ENCODE data around the gene HSP90AB1. TPM values are rescaled to one million over a fixed set of nuclear protein-coding genes. Genes with fewer than 3 reads are reported as not detected.

Gene HSP90AB1
- total RNA-seq, 1 donor from 2014 or later: 463 TPM

DNA sequence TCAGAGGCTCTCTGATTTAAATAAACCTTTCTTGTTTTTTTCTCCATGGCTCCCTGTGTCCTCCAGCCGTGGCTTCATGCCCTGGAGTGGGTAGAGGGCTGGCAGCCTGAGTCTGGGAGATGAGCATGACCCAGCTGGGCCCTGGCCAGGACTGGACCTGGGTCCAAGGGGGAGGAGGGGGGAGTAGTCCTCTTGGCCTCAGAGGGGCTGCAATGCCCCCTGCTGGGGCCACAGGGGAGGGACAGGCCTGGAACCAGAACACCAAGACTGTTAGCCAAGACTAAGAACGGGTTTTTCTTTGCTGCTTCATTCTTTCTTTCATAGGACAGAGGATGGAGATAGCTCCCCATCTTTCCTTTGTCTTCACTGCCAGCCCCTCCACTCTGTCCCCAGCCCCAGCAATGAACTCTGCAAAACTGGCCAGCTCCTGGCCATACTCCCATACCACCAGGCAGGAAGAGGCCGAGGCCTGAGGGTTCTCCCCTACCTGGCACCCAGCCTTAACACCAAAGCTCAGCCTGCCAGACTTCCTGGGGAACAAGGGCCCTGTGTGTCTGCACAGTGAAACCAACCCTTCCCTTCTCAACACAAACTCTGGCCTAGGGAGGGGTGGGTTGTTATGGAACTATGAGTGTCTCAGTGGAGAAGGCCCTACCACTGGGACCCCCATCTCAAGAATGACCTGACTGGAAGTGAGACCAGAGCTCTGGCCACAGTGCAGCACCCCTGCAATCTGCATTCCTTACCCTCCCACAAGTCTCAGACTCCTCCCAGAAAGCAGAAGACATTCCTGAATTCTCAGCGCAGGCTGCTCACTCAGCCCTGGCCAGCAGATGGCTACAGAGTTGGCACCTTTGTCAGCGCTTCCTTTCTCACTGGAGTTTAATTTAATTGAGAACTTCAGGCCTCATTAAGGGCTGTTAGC is 12.5 kb upstream of the HSP90AB1 start:
- FAIRE-seq: no peak

GRCh38 chr6:44235269-44235668 is 11.6 kb upstream of the HSP90AB1 start:
- FAIRE-seq: no peak
- no peak for DNase-seq (ENCODE audit: low spot score in 2 of 2)

More for the DNA sequence above, 12.5 kb upstream of the HSP90AB1 start:
- DNase-seq (ENCODE audit: low spot score in 2 of 2): peak; percentile 79 to 82

DNA sequence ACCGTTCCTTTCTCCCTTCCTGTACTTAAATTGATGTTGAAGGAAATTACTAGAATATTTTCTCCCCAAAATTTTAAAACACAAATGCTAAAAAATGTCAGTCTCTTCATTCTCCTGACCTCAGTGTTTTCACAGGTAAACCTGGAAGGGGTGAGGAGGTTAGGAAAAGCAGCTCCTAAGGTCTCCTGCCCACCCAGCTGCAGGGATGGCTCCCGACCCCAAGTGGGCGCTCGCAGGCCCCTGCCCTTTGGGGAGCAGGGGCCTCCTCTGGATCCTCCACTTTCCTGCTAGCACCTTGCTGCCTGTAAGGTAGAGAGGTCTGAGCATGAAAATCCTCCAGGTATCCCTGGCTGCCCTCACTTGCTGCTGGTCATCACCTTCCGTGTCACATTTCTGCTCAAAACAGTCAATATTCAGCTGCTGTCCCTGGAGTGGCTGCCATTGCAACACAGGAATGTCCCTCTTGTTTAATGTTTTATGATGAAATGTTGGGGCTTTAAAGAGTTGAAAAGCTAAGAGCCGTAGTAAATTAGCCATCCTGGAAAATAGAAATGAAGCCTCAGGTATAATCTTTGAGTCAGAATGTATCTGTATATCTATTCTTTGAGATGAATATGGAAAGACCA is 10.9 kb upstream of the HSP90AB1 start:
- FAIRE-seq (no peak), DNase-seq (ENCODE audit: low spot score in 2 of 2) (no peak)

DNA sequence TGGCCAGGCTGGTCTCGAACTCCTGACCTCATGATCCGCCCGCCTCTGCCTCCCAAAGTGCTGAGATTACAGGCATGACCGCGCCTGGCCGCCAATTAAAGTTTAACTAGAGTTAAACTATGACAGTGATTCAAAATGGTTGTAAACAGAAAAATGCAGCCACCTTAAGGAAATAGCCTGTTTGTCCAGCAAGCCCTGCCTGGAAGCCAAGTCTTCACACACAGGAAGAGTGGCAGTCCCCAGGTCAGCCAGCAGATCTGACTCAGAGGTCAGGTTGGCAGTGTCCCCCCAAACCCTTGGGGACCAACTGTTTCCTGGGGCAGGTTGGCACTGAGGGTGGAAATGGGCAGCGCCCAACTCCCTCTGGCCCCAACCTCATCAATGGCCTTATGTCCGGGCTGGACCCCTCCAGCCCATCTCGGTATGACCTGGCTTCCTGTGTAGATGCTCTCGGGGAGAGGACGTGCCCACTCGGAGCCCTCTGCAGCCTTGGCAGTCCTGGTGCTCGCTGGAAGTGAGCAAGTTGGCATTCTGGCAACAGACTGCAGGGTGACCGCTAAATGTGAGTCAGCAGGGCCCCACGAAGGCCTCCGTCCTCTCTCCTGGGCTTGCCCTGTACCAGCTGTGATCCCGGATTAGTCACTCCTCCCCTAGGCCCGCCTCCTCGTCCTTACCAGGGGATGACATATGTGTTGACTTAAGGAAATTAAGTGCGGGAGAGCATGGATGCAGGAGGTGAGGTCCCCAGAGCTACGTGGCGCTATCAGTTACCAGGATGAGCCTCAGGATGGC is 9.7 kb upstream of the HSP90AB1 start:
- FAIRE-seq (no peak), DNase-seq (ENCODE audit: low spot score in 2 of 2) (peak; percentile 67 to 86)

- DNase-seq (ENCODE audit: low spot score in 2 of 2): peak; percentile 72 to 78
Measured at GRCh38 chr6:44237813-44238433, 9.0 kb upstream of the HSP90AB1 start.

DNA sequence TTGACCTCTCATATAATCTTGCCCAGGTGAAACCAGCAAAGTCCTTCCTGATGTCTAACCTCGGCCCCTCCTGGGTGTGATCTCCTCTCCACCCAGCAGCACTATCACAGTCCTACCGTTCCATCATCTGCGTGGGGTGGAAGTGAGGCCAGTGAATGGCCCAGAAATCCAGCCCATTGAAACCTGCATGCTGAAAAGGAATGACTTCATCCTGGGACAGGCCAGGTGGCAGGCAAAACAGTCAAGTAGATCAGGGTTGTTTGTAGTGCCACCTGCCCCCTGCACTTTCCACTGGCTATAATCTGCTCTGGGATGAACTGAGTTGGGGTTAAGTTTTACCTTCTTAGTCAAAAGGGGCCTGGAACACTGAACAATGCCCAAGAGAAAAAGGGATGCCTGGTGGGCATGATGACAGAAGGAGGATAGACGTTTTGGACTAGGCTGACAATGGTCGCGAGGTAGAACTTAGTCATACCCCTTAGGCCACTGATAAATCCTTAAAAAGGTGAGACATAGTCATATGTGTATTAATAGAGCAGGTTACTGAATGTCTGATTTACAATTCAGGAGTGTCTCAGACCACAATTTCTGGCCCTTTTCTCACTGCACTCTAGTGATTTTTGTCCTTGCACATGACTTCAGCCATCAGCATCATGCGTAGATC is 8.1 kb upstream of the HSP90AB1 start:
- FAIRE-seq (no peak), DNase-seq (ENCODE audit: low spot score in 2 of 2) (no peak)

More at GRCh38 chr6:44237813-44238433, 9.0 kb upstream of the HSP90AB1 start:
- FAIRE-seq: no peak

- FAIRE-seq (no peak), DNase-seq (ENCODE audit: low spot score in 2 of 2) (no peak)
Measured at GRCh38 chr6:44243345-44243744, 3.6 kb upstream of the HSP90AB1 start.

GRCh38 chr6:44245391-44245911 is 1.4 kb upstream of the HSP90AB1 start:
- no peak for FAIRE-seq
- no peak for DNase-seq (ENCODE audit: low spot score in 2 of 2)

- DNase-seq (ENCODE audit: low spot score in 2 of 2) (peak; percentile 82 to 85), FAIRE-seq (no peak)
Measured at GRCh38 chr6:44245912-44246662, 814 bp upstream of the HSP90AB1 start.

- DNase-seq (ENCODE audit: low spot score in 2 of 2): peak; percentile 73 to 76
Measured at GRCh38 chr6:44247338-44248302, 719 bp downstream of the HSP90AB1 start.

DNA sequence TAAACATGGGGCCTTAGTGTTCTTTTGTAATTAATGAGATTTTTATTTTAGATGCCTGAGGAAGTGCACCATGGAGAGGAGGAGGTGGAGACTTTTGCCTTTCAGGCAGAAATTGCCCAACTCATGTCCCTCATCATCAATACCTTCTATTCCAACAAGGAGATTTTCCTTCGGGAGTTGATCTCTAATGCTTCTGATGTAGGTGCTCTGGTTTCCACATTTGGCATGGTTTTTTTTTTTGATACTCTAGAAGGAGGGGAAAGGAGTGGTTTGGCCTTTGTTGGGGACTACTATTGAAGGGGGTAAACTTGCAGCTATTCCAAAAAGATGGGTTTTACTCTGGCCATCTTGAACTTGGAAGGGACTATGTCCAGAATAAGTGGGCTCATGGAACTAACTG is 1.7 kb downstream of the HSP90AB1 start:
- DNase-seq (ENCODE audit: low spot score in 2 of 2) (no peak), FAIRE-seq (no peak)

More at GRCh38 chr6:44247338-44248302, 719 bp downstream of the HSP90AB1 start:
- FAIRE-seq: no peak

DNA sequence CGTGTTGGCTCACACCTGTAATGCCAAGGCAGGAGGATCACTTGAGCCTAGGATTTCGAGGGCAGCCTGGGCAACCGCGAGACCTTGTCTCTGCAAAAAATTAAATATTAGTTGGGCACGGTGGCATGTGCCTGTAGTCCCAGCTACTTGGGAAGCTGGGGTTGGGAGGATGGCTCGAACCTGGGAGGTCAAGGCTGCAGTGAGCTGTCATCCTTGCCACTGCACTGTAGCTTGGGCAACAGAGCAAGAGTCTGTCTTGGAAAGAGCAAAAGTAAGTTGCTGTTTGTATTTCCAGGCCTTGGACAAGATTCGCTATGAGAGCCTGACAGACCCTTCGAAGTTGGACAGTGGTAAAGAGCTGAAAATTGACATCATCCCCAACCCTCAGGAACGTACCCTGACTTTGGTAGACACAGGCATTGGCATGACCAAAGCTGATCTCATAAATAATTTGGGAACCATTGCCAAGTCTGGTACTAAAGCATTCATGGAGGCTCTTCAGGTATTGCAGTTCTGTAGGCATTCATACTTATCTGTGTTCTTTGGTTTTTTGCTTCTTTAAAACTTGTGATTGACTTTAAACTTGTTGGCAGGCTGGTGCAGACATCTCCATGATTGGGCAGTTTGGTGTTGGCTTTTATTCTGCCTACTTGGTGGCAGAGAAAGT is 2.3 kb downstream of the HSP90AB1 start:
- no peak for FAIRE-seq
- no peak for DNase-seq (ENCODE audit: low spot score in 2 of 2)

DNA sequence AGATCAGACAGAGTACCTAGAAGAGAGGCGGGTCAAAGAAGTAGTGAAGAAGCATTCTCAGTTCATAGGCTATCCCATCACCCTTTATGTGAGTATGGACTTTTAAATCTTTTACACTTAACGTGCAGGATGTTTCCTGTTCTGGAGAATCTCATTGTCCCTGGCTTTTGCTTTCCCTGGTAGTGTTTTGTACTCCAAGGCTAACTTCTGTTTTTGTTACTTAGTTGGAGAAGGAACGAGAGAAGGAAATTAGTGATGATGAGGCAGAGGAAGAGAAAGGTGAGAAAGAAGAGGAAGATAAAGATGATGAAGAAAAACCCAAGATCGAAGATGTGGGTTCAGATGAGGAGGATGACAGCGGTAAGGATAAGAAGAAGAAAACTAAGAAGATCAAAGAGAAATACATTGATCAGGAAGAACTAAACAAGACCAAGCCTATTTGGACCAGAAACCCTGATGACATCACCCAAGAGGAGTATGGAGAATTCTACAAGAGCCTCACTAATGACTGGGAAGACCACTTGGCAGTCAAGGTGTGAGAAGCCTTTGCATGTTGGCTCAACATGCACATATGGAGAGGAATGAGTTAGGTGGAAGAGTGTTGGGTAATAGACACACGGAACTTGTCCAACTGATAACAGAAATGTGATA is 3.3 kb downstream of the HSP90AB1 start:
- FAIRE-seq (no peak), DNase-seq (ENCODE audit: low spot score in 2 of 2) (no peak)

GRCh38 chr6:44250718-44251123 is 3.8 kb downstream of the HSP90AB1 start:
- no peak for FAIRE-seq
- DNase-seq (ENCODE audit: low spot score in 2 of 2): no peak

DNA sequence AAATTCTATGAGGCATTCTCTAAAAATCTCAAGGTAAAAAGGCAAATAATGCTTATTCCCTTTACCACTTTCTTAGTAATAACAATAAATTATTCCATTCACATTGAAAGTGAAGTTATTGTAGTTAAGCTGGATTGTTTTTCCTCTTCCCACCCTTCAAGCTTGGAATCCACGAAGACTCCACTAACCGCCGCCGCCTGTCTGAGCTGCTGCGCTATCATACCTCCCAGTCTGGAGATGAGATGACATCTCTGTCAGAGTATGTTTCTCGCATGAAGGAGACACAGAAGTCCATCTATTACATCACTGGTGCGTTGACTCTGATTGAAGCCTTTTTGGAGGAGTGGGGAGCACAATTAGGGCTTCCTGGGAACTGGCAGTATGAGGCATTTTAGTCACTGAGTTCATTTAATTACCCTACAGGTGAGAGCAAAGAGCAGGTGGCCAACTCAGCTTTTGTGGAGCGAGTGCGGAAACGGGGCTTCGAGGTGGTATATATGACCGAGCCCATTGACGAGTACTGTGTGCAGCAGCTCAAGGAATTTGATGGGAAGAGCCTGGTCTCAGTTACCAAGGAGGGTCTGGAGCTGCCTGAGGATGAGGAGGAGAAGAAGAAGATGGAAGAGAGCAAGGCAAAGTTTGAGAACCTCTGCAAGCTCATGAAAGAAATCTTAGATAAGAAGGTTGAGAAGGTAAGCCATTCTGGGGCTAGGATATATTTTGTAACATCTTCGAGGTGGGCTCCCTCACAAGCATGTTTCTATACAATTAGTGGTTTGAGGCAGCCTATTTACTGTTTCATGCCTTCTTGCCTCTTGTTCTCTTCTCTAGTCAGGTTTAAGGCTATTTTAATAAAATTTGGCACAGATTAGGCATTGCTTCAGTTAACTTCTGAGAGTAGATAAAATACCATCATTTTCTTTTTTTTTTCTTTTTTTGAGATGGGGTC is 4.9 kb downstream of the HSP90AB1 start:
- no peak for FAIRE-seq
- DNase-seq (ENCODE audit: low spot score in 2 of 2): no peak
